Neural progenitor cell (in vitro differentiated cells): ENCODE results near the gene SALL1. TPM values are rescaled to one million over a fixed set of nuclear protein-coding genes. Genes with fewer than 3 reads are reported as not detected.

Experiments used
- DNase-seq: peaks from one replicate; pipeline ENCODE4 v3.0.0-alpha.2; 2016; ENCODE audit warnings: low spot score
- H2AFZ ChIP-seq: fragments of 200-600 bp; sonication (generic); replicated peaks from 2 replicates; pipeline ENCODE4 v1.6.1; 2016; ENCODE audit warnings: antibody characterized with exemption
- H3F3A ChIP-seq: fragments of 200-600 bp; sonication (generic); 2 replicates; pipeline ENCODE4 v1.6.1; 2016; ENCODE audit warnings: antibody characterized with exemption, low read depth
- H3K27ac ChIP-seq: fragments of 200-600 bp; sonication (generic); 2 replicates; pipeline ENCODE4 v1.5.1; 2016; ENCODE audit warnings: mild to moderate bottlenecking
- H3K27me3 ChIP-seq: fragments of 200-600 bp; sonication (generic); 2 replicates; pipeline ENCODE4 v1.6.1; 2016; ENCODE audit warnings: mild to moderate bottlenecking, moderate library complexity
- H3K36me3 ChIP-seq: fragments of 200-600 bp; sonication (generic); 2 replicates; pipeline ENCODE4 v1.5.1; 2016
- H3K4me1 ChIP-seq: fragments of 200-600 bp; sonication (generic); 2 replicates; pipeline ENCODE4 v1.6.1; 2016; ENCODE audit warnings: mixed run types
- H3K4me2 ChIP-seq: fragments of 200-600 bp; sonication (generic); 2 replicates; pipeline ENCODE4 v1.6.1; 2016
- H3K4me3 ChIP-seq: fragments of 200-600 bp; sonication (generic); 2 replicates; pipeline ENCODE4 v1.5.1; 2016
- H3K79me2 ChIP-seq: fragments of 200-600 bp; sonication (generic); 2 replicates; pipeline ENCODE4 v1.6.1; 2016; ENCODE audit warnings: low read depth
- H3K9ac ChIP-seq: fragments of 200-600 bp; sonication (generic); 2 replicates; pipeline ENCODE4 v1.6.1; 2016
- H3K9me3 ChIP-seq: fragments of 200-600 bp; sonication (generic); 2 replicates; pipeline ENCODE4 v1.5.1; 2016; ENCODE audit warnings: low read depth
- H4K20me1 ChIP-seq: fragments of 200-600 bp; sonication (generic); 2 replicates; pipeline ENCODE4 v1.6.1; 2016; ENCODE audit warnings: low read depth
- H3K27ac Mint-ChIP-seq: 3 replicates; pipeline ENCODE4 v1.8.0; 2021; ENCODE audit warnings: mixed read lengths
- H3K27me3 Mint-ChIP-seq: 2 replicates; pipeline ENCODE4 v1.8.0; 2022; ENCODE audit warnings: low read depth, mild to moderate bottlenecking, inconsistent platforms, moderate library complexity, mixed read lengths; ENCODE audit not compliant: insufficient read depth
- H3K36me3 Mint-ChIP-seq: 3 replicates; pipeline ENCODE4 v1.8.0; 2021; ENCODE audit warnings: mixed read lengths
- H3K4me1 Mint-ChIP-seq: 3 replicates; pipeline ENCODE4 v1.8.0; 2021; ENCODE audit warnings: mixed read lengths
- H3K4me3 Mint-ChIP-seq: 3 replicates; pipeline ENCODE4 v1.8.0; 2021; ENCODE audit warnings: mild to moderate bottlenecking, moderate library complexity, mixed read lengths
- H3K9me3 Mint-ChIP-seq: 3 replicates; pipeline ENCODE4 v1.8.0; 2020; ENCODE audit warnings: mixed read lengths
- EZH2 ChIP-seq: fragments of 200-600 bp; sonication (generic); IDR thresholded peaks from 2 replicates; pipeline ENCODE4 v1.6.1; 2017; ENCODE audit warnings: antibody characterized with exemption, mild to moderate bottlenecking, moderate library complexity
- EZH2phosphoT487 ChIP-seq: fragments of 200-600 bp; sonication (generic); IDR thresholded peaks from 2 replicates; pipeline ENCODE4 v1.6.1; 2017; ENCODE audit warnings: antibody characterized with exemption
- total RNA-seq: library from RNA; depleted of rRNA; stranded (reverse); fragments of >200 nt; gene quantifications from 2 replicates; pipeline ENCODE4 v1.2.3, GENCODE V29; 2015; ENCODE audit warnings: low replicate concordance
- TF ChIP-seq, protein P1 (sequence below): fragments of 200-600 bp; sonication (generic); IDR thresholded peaks from 2 replicates; pipeline ENCODE4 v1.5.1; 2017; ENCODE audit warnings: antibody characterized with exemption, mild to moderate bottlenecking

SALL1 gene
- total RNA-seq = 50.3 and 70.7 TPM in 2 replicates

- no peaks in the 10 kb centered on the region for H3K36me3 Mint-ChIP-seq
- DNase-seq = peak; percentile 46
- no peak within 1 kb of the TSS for H2AFZ ChIP-seq
Measured at GRCh38 chr16:51150888-51151320, at the start of gene SALL1. Gene SALL1 (minus strand): TSS chr16:51151270. CDS start chr16:51151241, 29 bp downstream.

DNA sequence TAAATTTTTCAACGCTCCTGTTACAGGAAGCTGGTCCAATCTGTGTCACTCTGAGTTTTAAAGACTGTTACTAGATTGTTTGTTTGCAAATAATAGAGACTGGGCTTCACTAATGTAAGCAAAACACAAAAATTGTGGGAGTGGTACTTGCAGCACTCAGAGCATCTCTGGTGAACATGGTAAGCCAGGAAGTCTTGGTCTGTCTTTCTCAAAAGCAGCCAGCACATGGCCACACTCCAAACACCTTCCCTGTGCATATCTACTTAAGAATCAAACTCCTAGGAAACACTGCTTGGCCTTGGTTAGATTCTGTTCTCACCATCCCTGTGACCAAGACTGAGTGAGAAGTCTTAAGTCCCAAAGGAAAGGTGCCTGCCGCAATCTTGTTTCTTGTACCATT lies 49.7 kb upstream of the SALL1 start:
- Histone ChIP-seq H3K9ac (no peak overlapping the region), H3K4me1 (no peaks in the 10 kb centered on the region), H3K27ac (no peak overlapping the region), H3K27me3 (no peaks in the 10 kb centered on the region), H3K36me3 (no peaks in the 10 kb centered on the region), H2AFZ (no peak overlapping the region), H3K4me2 (no peak overlapping the region), H3K9me3 (no peaks in the 10 kb centered on the region), H3F3A (no peaks in the 10 kb centered on the region), H3K79me2 (no peaks in the 10 kb centered on the region), H4K20me1 (no peaks in the 10 kb centered on the region), H3K4me3 (no peak overlapping the region)
- TF ChIP-seq EZH2phosphoT487 (no peak), EZH2 (no peak)
- TF ChIP-seq, protein P1, sequence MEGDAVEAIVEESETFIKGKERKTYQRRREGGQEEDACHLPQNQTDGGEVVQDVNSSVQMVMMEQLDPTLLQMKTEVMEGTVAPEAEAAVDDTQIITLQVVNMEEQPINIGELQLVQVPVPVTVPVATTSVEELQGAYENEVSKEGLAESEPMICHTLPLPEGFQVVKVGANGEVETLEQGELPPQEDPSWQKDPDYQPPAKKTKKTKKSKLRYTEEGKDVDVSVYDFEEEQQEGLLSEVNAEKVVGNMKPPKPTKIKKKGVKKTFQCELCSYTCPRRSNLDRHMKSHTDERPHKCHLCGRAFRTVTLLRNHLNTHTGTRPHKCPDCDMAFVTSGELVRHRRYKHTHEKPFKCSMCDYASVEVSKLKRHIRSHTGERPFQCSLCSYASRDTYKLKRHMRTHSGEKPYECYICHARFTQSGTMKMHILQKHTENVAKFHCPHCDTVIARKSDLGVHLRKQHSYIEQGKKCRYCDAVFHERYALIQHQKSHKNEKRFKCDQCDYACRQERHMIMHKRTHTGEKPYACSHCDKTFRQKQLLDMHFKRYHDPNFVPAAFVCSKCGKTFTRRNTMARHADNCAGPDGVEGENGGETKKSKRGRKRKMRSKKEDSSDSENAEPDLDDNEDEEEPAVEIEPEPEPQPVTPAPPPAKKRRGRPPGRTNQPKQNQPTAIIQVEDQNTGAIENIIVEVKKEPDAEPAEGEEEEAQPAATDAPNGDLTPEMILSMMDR = no peak
- Mint-ChIP-seq H3K27ac (no peak overlapping the region), H3K4me1 (peaks cover 4% of the 10 kb centered on the region), H3K27me3 (peaks cover 6% of the 10 kb centered on the region), H3K9me3 (peaks cover 12% of the 10 kb centered on the region), H3K4me3 (no peak overlapping the region), H3K36me3 (no peaks in the 10 kb centered on the region)
- no peak for DNase-seq

More at GRCh38 chr16:51150888-51151320, at the start of gene SALL1:
- Histone ChIP-seq H3K79me2 (peaks cover 88% of the 10 kb centered on the region), H3K9me3 (no peaks in the 10 kb centered on the region), H3K36me3 (no peaks in the 10 kb centered on the region), H3K4me2 (peak within 1 kb of the TSS; percentile 98), H3F3A (peaks cover 62% of the 10 kb centered on the region), H3K27ac (peak within 1 kb of the TSS; percentile 97), H3K9ac (peak within 1 kb of the TSS; percentile 86), H3K4me3 (peak within 1 kb of the TSS; percentile 97), H3K4me1 (peaks cover 29% of the 10 kb centered on the region), H4K20me1 (peaks cover 38% of the 10 kb centered on the region), H3K27me3 (peaks cover 3% of the 10 kb centered on the region)
- TF ChIP-seq EZH2phosphoT487 (no peak), EZH2 (no peak)
- TF ChIP-seq, protein P1 = no peak
- Mint-ChIP-seq H3K4me3 (peak within 1 kb of the TSS; percentile 97), H3K27ac (peak within 1 kb of the TSS; percentile 97), H3K27me3 (peaks cover 28% of the 10 kb centered on the region), H3K9me3 (no peaks in the 10 kb centered on the region), H3K4me1 (peaks cover 54% of the 10 kb centered on the region)

DNA sequence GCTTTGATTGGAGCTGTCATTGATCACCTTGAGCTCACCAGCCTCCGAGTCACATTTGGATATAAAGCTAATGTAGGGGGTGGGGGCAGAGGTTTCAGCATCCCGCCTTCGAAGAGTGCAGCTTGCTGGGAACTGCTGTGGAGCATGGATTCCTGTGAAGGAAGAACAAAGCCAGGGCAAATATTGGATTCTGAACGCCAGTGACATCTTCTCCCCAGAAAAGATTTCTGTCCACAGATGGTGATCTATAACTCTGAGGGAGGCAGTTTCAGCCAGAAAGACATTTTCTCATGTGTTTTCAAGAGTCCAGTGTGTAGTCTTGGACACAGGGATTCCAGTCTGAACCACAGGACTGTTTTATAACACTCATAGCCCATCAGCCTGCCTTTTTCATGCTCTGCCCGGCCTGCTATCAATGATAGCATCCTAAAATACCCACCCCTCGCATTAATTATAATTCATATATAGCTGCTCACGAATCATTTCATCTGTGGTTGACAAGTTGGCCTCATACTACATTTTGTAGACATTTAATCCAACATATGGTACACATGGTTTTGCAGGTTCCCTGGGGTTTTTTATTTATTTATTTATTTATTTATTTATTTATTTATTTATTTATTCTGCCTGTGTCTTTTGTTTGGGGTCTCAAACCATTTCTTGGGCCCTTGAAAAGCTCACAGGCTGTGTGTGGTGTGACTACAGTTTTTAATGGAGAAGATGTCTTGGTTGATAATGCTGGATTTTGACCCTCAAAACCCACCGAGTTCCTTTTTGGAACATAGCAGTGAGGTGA lies 47.1 kb upstream of the SALL1 start:
- H2AFZ ChIP-seq = no peak overlapping the region
- H4K20me1 ChIP-seq = no peaks in the 10 kb centered on the region
- no peak overlapping the region for H3K4me3 ChIP-seq
- no peaks in the 10 kb centered on the region for H3K36me3 ChIP-seq
- H3K9me3 Mint-ChIP-seq = peaks cover 12% of the 10 kb centered on the region
- DNase-seq = no peak
- no peaks in the 10 kb centered on the region for H3K9me3 ChIP-seq
- no peak overlapping the region for H3K4me3 Mint-ChIP-seq
- H3F3A ChIP-seq = no peaks in the 10 kb centered on the region
- no peak overlapping the region for H3K27ac ChIP-seq
- H3K27ac Mint-ChIP-seq = no peak overlapping the region
- TF ChIP-seq EZH2phosphoT487 (no peak), EZH2 (no peak)
- TF ChIP-seq, protein P1 = no peak
- no peaks in the 10 kb centered on the region for H3K27me3 ChIP-seq
- no peaks in the 10 kb centered on the region for H3K4me1 ChIP-seq
- no peak overlapping the region for H3K4me2 ChIP-seq
- no peak overlapping the region for H3K9ac ChIP-seq
- H3K4me1 Mint-ChIP-seq = peaks cover 4% of the 10 kb centered on the region
- H3K36me3 Mint-ChIP-seq = no peaks in the 10 kb centered on the region
- peaks cover 11% of the 10 kb centered on the region for H3K27me3 Mint-ChIP-seq
- H3K79me2 ChIP-seq = no peaks in the 10 kb centered on the region
